22Rv1 (cell line): ENCODE measurements around the gene CTNND2.

Experiments
- H3K27ac ChIP-seq: fragments of 450-650 bp; 2 replicates; pipeline ENCODE4 v1.5.1; 2017
- CTCF ChIP-seq: fragments of 450-650 bp; IDR thresholded peaks from 2 replicates; pipeline ENCODE4 v1.5.1; 2017; ENCODE audit warnings: mild to moderate bottlenecking
- ZFX ChIP-seq: fragments of 450-650 bp; IDR thresholded peaks from 2 replicates; pipeline ENCODE4 v1.6.1; 2017; ENCODE audit warnings: antibody characterized with exemption, borderline replicate concordance

CTNND2 gene

GRCh38 chr5:11590475-11590874 lies 313.8 kb downstream of the CTNND2 start:
- no peak overlapping the region for H3K27ac ChIP-seq
- TF ChIP-seq CTCF = no peak

- no peak overlapping the region for H3K27ac ChIP-seq
- no peak for TF ChIP-seq ZFX
- TF ChIP-seq CTCF = no peak
Measured at GRCh38 chr5:11588803-11589202, 315.4 kb downstream of the CTNND2 start.

- H3K27ac ChIP-seq = no peak overlapping the region
- TF ChIP-seq CTCF (no peak), ZFX (no peak)
Measured at GRCh38 chr5:11584017-11584416, 320.2 kb downstream of the CTNND2 start.

- no peak overlapping the region for H3K27ac ChIP-seq
- no peak for TF ChIP-seq CTCF
- TF ChIP-seq ZFX = no peak
Measured at GRCh38 chr5:11579351-11579750, 324.9 kb downstream of the CTNND2 start.

- no peak for TF ChIP-seq CTCF
- no peak for TF ChIP-seq ZFX
- no peak overlapping the region for H3K27ac ChIP-seq
Measured at GRCh38 chr5:11574787-11575186, 329.5 kb downstream of the CTNND2 start.

- no peak for TF ChIP-seq CTCF
- no peak overlapping the region for H3K27ac ChIP-seq
Measured at GRCh38 chr5:11573140-11573992, 330.9 kb downstream of the CTNND2 start.

- TF ChIP-seq CTCF (no peak), ZFX (no peak)
- no peak overlapping the region for H3K27ac ChIP-seq
Measured at GRCh38 chr5:11564706-11565105, 339.5 kb downstream of the CTNND2 start.
